Hepatic stellate cell (primary cell): ENCODE measurements around the gene XPOT.
"Not testable (repeated sequence)": the region's sequence is repeated elsewhere in the genome, so short reads cannot be mapped to it uniquely, and the experiment has no call there.

Experiments used
- DNase-seq: peaks from one replicate; pipeline ENCODE4 v3.0.0; 2011; ENCODE audit warnings: low spot score

XPOT gene, protein sequence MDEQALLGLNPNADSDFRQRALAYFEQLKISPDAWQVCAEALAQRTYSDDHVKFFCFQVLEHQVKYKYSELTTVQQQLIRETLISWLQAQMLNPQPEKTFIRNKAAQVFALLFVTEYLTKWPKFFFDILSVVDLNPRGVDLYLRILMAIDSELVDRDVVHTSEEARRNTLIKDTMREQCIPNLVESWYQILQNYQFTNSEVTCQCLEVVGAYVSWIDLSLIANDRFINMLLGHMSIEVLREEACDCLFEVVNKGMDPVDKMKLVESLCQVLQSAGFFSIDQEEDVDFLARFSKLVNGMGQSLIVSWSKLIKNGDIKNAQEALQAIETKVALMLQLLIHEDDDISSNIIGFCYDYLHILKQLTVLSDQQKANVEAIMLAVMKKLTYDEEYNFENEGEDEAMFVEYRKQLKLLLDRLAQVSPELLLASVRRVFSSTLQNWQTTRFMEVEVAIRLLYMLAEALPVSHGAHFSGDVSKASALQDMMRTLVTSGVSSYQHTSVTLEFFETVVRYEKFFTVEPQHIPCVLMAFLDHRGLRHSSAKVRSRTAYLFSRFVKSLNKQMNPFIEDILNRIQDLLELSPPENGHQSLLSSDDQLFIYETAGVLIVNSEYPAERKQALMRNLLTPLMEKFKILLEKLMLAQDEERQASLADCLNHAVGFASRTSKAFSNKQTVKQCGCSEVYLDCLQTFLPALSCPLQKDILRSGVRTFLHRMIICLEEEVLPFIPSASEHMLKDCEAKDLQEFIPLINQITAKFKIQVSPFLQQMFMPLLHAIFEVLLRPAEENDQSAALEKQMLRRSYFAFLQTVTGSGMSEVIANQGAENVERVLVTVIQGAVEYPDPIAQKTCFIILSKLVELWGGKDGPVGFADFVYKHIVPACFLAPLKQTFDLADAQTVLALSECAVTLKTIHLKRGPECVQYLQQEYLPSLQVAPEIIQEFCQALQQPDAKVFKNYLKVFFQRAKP

DNA sequence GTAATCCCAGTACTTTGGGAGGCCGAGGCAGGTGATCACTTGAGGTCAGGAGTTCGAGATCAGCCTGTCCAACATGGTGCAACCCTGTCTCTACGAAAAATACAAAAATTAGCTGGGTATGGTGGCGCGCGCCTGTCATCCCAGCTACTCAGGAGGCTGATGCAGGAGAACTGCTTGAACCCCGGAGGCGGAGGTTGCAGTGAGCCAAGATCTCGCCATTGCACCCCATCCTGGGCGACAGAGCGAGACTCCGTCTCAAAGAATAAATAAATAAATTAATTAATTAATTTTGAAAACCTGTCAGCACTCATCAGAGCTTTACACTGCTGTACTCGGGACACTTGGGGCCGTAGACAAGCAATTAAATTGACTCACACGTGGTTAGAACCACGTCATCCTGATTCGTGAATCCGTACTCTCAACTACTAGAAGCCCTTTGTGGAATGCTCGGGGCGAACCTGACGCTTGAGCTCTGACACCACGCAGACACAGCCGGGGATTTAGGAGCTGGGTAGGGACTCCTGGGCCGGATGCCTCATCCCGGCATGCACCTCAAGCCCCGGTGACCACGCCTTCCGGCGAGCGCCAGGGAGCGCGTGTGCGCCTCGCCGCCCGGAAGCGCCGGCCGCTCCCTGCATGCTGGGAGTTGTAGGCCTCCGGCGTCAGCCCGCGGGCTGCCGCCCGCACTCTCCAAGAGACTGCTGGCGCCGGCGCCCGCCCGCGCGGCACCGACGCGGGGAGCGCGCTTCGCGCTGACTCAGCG, at the start of gene XPOT:
TSS of gene XPOT (plus strand) at position 686 of the 763 bp plus-strand sequence. CDS start 5,644 bp downstream, outside the sequence.
- peak; percentile 94 for DNase-seq

DNA sequence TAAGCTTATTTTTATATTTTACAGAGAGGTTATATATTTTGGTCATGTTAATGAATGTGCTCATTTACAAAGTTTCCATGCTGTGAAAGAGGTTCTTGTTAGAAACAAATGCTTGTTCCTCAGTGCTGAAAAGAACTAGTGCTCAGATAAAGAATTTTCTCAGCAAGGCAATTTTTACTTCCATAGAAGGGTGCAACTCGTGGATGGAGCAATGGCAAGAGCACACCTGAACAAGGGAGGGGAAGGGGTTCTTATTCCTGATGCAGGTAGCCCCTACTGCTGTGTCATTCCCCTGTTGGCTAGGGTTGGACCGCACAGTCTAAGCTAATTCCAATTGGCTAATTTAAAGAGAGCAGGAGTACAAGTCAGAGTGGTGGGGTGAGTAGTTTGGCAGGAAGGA, 48.0 kb upstream of the XPOT start:
- not testable (repeated sequence) for DNase-seq

- not testable (repeated sequence) for DNase-seq
These were observed 43.0 kb upstream of the XPOT start for GRCh38 chr12:64361173-64361572.

DNA sequence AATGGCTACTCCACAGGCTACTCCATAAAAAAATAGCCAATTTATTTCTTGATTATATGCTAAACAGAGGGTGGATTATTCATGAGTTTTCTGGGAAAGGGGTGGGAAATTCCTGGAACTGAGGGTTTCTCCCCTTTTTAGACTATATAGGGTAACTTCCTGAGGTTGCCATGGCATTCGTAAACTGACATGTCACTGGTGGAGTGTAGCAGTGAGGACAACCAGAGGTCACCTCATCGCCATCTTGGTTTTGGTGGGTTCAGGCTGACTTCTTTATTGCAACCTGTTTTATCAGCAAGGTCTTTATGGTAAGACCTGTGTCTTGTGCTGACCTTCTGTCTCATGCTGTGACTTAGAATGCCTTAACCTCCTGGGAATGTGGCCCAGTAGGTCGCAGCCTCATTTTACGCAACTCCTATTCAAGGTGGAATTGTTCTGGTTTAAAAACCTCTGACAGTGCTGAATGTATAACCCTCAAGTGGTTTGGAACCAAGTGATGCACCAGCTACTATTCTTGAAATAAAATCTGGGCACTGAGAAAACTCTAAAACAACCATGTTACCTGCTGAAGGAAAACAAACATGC, 41.4 kb upstream of the XPOT start:
- no peak for DNase-seq

GRCh38 chr12:64383675-64384074, 20.5 kb upstream of the XPOT start:
- DNase-seq: no peak

DNA sequence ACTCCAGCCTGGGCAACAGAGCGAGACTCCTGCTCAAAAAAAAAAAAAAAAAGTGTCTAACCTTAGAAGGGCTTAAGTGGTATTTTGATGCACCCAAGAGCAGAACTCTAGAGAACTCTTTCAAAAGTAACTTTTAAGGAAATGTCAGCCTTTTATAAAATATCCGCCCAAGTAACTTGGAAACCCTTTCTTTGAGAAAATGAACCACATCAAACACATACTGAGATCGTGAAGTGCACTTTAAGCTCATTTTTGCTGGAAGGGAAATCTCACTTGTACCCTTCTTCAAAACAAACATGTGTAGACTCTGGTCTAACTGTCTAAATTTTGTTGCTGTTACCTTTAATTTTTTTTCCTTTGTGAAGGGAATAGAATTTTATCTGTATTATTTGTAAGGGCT, 19.2 kb upstream of the XPOT start:
- DNase-seq: no peak

- DNase-seq: no peak
These were observed 18.7 kb upstream of the XPOT start for GRCh38 chr12:64385468-64385867.

DNA sequence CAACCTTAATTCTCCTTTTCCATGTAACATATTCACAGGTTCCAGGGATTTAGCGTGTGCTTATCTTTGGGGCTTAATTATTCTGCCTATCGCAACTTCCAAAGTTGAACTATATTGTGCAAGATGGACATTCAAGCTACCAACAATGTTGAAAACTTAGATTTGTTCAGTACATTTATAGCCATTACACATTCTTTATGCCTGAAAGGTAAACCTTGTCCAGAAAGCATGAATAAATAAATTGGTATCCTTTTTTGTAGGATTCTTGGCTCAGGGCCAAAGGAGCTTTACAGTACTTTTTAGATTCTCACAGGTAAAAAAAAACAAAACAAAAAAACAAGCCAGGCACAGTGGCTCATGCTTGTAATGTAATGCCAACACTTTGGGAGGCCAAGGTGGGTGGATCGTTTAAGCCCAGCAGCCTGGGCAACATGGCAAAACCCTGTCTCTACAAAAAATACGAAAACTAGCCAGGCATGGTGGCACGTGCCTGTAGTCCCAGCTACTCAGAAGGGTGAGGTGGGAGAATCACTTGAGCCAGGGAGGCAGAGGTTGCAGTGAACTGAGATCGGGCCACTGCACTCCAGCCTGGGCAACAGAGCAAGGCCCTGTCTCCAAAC, 16.9 kb upstream of the XPOT start:
- DNase-seq: no peak

DNA sequence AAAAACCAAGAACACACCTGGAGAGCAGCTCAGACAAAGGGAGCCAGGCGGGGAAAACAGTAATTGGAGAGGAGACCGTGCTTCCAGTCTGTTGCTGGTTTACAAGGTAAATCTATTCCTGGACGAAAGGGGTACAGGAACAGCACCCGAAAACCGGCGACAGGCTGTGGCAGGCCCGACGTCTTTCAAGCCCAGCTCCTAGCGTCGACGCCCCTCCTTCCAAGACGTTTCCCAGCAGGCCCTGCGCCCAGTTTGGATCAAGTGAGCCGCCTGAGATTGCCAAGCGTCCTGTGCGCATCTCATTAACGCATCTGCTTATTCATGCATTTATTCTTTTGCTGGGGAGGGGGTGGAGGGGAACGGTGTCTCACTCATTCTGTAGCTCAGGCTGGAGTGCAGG, 15.0 kb upstream of the XPOT start:
- DNase-seq: no peak

GRCh38 chr12:64390275-64390851, 13.8 kb upstream of the XPOT start, which contains the start of gene C12orf56:
Gene C12orf56 (minus strand): TSS chr12:64390758. CDS start chr12:64390565, 193 bp downstream.
- peak; percentile 36 for DNase-seq

DNA sequence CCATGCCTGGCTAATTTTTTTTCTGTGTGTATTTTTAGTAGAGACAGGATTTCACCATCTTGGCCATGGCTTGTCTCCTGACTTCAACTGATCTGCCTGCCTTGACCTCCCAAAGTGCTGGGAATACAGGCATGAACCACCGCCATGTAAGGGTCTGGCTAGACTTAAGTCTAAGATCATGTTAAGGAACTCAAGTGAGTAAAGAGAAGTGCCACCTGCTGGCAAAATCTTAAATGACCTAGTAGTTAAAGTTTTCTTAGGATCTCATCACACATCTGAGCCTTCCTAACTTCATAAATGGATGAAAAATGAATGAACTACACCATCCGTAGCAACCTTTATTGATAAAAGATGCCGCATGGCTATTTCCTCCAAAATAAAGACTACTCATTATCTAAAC, 12.0 kb upstream of the XPOT start:
- peak; percentile 38 for DNase-seq

DNA sequence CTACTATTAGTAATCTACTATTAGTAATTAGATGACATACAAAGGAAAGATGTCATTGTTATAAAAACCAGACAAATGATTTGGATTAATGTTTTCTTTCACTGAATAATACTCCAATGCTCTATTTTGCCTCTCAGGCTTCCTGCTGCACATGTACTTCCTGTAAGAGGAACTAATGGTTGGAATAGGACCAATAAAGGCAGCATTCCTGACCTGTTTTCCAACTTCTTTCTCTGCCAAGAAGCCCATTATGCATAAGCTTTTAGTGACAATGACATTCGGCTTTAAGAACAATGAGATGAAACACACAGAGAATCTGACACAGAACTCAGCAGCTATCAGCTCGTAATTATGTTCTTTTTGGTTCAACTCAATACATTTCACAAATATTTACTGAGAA, 8.5 kb upstream of the XPOT start:
- DNase-seq: no peak

- DNase-seq: peak; percentile 43
These were observed 4.2 kb upstream of the XPOT start for GRCh38 chr12:64400041-64400440.

GRCh38 chr12:64402181-64402580, 2.0 kb upstream of the XPOT start:
- DNase-seq: no peak

GRCh38 chr12:64404470-64405256, 471 bp downstream of the XPOT start:
- DNase-seq: peak; percentile 78

GRCh38 chr12:64407342-64408223, 3.4 kb downstream of the XPOT start:
- DNase-seq: no peak

GRCh38 chr12:64411427-64411826, 7.2 kb downstream of the XPOT start:
- no peak for DNase-seq

DNA sequence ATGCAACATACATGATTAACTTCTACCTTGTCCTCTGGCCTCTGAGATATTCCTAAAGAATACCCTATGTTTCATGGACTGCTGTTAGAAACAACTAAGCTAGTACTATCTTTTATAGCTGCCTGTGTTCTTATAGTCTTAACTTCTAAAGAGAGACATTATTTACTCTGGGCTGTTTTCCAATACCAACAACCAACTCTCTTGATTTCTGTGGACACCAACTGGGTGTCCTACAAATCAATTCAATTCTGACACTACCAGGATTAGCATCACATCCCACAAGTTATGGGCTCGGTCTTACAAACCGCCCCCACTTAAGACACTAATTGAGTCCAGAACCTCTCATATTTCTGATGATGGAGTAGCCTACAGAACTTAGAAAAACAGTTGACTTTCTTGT, 8.3 kb downstream of the XPOT start:
- no peak for DNase-seq

DNA sequence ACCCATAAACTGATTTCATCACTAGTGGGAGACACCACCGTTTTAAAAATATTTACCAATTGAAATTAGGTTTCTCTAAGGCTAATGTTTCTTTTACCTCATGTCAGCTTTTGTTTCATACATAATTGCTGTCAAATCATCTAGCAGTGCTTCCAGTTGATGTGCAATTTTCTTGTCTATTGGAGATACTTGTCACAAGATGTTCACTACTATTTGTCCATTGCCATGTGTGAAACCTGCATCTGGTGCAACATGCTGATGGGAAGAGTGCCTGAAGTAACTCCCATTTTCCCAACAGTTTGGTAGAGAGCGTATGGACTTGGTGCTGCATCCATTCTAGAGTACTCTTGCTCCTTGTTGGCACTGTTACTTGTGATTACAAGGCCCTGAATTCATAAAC, 9.7 kb downstream of the XPOT start:
- no peak for DNase-seq
